Measurements from ENCODE around the gene DOCK2.

GRCh38 chr5:169814045-169814444 lies 177.0 kb downstream of the DOCK2 start:
- TF ChIP-seq CTCF (conservative IDR thresholded peaks at IDR 0.05; ENCODE audit: low read length) (no peak), EZH2phosphoT487 (IDR thresholded peaks at IDR 0.05; ENCODE audit: borderline replicate concordance, low read depth, low read length) (no peak)

Measured in OCI-LY7 (cell line).